Bronchial epithelial cell (primary cell): Measurements from ENCODE around the gene SSBP3. TPM values are rescaled to one million over a fixed set of nuclear protein-coding genes. Genes with fewer than 3 reads are reported as not detected.

Experiments
- DNase-seq: peaks from one replicate; pipeline ENCODE4 v3.0.0-alpha.2; 2010; ENCODE audit warnings: low read depth
- FAIRE-seq: peaks from 2 replicates; lab custom pipeline; 2011; peaks lifted over from hg19 to GRCh38; lab: Jason Lieb, UNC
- H3K27me3 ChIP-seq: 2 replicates; pipeline ENCODE4 v1.5.1; 2011; ENCODE audit warnings: low read length; ENCODE audit not compliant: control insufficient read depth, insufficient read depth
- H3K36me3 ChIP-seq: 2 replicates; pipeline ENCODE4 v1.5.1; 2011; ENCODE audit warnings: low read length; ENCODE audit not compliant: control insufficient read depth, insufficient read depth
- H3K4me3 ChIP-seq: 2 replicates; pipeline ENCODE4 v1.5.1; 2011; ENCODE audit warnings: mild to moderate bottlenecking, low read depth, low read length, control low read depth
- CTCF ChIP-seq: IDR thresholded peaks from 2 replicates; pipeline ENCODE4 v1.5.1; 2011; ENCODE audit warnings: mild to moderate bottlenecking, moderate library complexity, low read length, control low read depth, inconsistent platforms; ENCODE audit not compliant: insufficient read depth, severe bottlenecking
- total RNA-seq: library from RNA; depleted of rRNA; stranded (reverse); fragments of >200 nt; gene quantifications from 2 replicates; pipeline ENCODE4 v1.2.1, GENCODE V29; 2014

SSBP3 gene
- total RNA-seq, 1 donor from 2014 or later: 3.7 TPM

DNA sequence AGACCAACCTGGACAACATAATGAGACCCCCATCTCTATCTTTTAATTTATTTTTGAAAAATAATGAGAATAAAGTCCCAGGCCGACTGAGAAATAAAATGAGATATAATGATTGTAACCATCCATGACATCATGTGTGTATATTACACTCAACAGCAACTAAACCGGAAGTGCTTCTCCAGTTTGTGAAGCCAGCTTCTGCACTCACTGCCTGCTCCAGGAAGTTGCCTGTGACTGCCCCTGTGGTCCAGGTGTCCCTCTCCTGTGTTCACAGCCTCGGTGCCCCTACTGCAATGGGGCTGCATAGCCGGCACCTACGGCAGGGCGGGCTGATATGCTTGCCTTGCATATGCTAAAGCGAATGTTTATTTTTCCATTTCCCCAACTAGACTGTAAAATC is 68.3 kb downstream of the SSBP3 start:
- FAIRE-seq (no peak), DNase-seq (peak; percentile 25)
- no peaks in the 10 kb centered on the region for H3K36me3 ChIP-seq
- H3K27me3 ChIP-seq: no peaks in the 10 kb centered on the region
- TF ChIP-seq CTCF: no peak
- no peak overlapping the region for H3K4me3 ChIP-seq

DNA sequence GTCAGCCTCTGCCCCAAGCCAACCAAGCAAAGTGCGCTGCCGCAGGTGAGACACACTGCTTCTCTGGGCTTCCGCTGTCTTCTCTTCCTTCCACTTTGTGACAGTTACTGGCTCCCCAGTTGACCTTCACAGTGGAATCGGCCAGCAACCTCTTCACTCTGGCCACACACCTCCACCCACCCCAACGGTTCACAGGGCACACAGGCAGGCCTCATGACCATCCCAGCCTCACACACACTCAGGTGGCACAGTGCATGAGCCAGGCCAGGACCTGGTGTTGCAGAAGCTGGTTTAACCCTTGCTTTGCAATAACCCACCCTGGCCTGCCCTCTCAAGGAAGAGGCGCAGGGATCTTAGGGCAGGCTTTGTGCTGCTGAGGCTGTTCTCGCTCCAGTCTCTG is 69.2 kb downstream of the SSBP3 start:
- Histone ChIP-seq H3K27me3 (no peaks in the 10 kb centered on the region), H3K36me3 (no peaks in the 10 kb centered on the region), H3K4me3 (no peak overlapping the region)
- DNase-seq (no peak), FAIRE-seq (no peak)
- no peak for TF ChIP-seq CTCF

GRCh38 chr1:54336116-54336515 is 70.1 kb downstream of the SSBP3 start:
- DNase-seq: no peak
- FAIRE-seq: no peak
- Histone ChIP-seq H3K36me3 (no peaks in the 10 kb centered on the region), H3K4me3 (no peak overlapping the region), H3K27me3 (no peaks in the 10 kb centered on the region)
- no peak for TF ChIP-seq CTCF

DNA sequence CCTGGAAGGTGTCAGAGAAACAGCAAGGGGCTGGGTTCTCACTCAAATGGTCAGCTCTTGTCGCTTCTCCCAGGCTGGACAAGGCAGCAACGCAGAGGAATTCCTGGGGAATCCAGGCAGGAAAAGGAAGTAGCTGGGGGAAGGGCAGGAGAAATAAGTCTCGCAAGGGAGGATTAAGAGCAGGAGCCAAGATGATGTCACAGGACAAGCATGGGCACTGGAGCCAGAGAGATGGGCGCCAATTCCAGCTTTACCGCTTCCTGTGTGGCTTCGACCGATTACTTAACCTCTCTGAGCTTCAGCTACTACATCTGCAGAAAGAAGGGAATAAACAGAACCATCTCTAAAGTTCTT is 70.5 kb downstream of the SSBP3 start:
- H3K27me3 ChIP-seq: no peaks in the 10 kb centered on the region
- no peak for TF ChIP-seq CTCF
- H3K4me3 ChIP-seq: no peak overlapping the region
- DNase-seq (peak; percentile 84), FAIRE-seq (peak; percentile 43)
- H3K36me3 ChIP-seq: no peaks in the 10 kb centered on the region

- H3K4me3 ChIP-seq: no peak overlapping the region
- H3K36me3 ChIP-seq: no peaks in the 10 kb centered on the region
- no peak for TF ChIP-seq CTCF
- no peaks in the 10 kb centered on the region for H3K27me3 ChIP-seq
- DNase-seq (no peak), FAIRE-seq (no peak)
These were observed 71.0 kb downstream of the SSBP3 start for GRCh38 chr1:54335011-54335754.
